HepG2 (cell line): Measurements from ENCODE around the gene DIS3L2.

ENCODE experiments used
- AGO1 ChIP-seq: fragments of 200-400 bp; formaldehyde crosslinking; IDR thresholded peaks from 2 replicates; pipeline ENCODE4 v1.6.1; 2017; ENCODE audit warnings: mild to moderate bottlenecking, low read depth, low read length, moderate library complexity; ENCODE audit not compliant: poor library complexity, severe bottlenecking
- CHD2 ChIP-seq: IDR thresholded peaks from 2 replicates; pipeline ENCODE4 v1.6.1; 2011; ENCODE audit warnings: low read depth, low read length, improper control_type of control experiment
- CTCF ChIP-seq: sonication (generic); formaldehyde crosslinking; IDR thresholded peaks from 2 replicates; pipeline ENCODE4 v1.5.0; 2020; ENCODE audit warnings: mild to moderate bottlenecking, missing genetic modification reagents, moderate library complexity
- PHB2 ChIP-seq: fragments of 450-650 bp; IDR thresholded peaks from 2 replicates; pipeline ENCODE4 v1.6.1; 2018; ENCODE audit not compliant: partially characterized antibody
- SNAPC4 ChIP-seq: sonication (generic); formaldehyde crosslinking; IDR thresholded peaks from 2 replicates; pipeline ENCODE4 v1.4.0; 2020; ENCODE audit warnings: mild to moderate bottlenecking, missing genetic modification reagents

DNA sequence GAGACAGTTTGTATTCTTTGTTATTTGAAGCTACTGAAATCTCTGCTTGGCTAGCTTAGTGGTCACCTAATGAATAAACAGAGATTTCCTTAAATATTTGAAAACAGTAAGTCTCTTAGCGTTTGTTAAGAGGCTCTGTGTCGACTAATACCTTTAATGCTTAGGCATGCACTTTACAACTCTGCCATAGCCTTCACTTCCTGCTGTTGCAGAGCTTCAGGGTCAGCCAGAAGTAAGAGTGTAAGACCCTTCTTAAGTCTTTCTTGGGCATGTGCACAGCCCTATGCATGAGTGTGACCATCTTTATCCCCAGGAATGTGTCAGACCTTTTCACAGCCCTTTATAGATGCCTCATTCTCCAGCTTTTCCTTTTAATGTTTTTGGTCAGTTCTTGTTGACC lies 221.8 kb downstream of the DIS3L2 start:
- TF ChIP-seq CHD2 (no peak), PHB2 (no peak), CTCF (no peak), AGO1 (no peak), SNAPC4 (CRISPR knock-in tag) (no peak)
